ENCODE results near the gene SRGAP1. TPM values are rescaled to one million over a fixed set of nuclear protein-coding genes. Genes with fewer than 3 reads are reported as not detected.
"Not testable (repeated sequence)": the region's sequence is repeated elsewhere in the genome, so short reads cannot be mapped to it uniquely, and the experiment has no call there.

SRGAP1 gene
- total RNA-seq, 8 experiments from 2014 or later: 2.2 to 11.4 (median 8.3) TPM

DNA sequence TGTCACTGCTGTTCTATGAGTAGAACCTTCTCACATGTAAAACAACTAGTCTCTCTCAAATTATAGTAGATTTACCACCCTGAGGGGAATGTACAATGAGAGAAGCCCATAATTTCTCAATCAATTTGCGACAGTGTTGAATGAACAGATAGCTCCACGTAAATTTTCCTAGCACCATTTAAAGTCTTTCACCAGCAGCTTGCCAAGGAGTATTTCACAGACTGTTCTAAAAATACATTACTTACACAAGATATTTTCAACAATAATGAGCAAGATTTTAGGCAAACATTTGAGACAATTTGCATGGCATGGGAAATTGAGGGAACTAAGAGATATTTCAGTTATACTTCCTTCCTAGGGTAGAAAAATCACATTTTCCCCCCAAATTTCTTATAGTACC, 226.0 kb downstream of the SRGAP1 start:
- 67 to 100% (median 83%) methylated on average over 1 to 2 of the region's 2 CpGs; no CpG with 5 or more reads in 2 of the 10 experiments for WGBS, 10 experiments
- in situ Hi-C loops (cut with MboI; ENCODE audit: low pct_unique_long_range_greater_than_20kb in 2 of 9, low sequenced_read_pairs in 9 of 9, unreplicated experiment in 9 of 9): no loop called here
- ATAC-seq (replicated peaks in 6 of 8): no peak
- Histone ChIP-seq H3K27ac (no peak overlapping the region), H3K4me1 (replicated peaks in 1 of 2) (peaks cover 0 to 13% of the 10 kb centered on the region in 2 donors), H3K4me3 (no peak overlapping the region)

DNA sequence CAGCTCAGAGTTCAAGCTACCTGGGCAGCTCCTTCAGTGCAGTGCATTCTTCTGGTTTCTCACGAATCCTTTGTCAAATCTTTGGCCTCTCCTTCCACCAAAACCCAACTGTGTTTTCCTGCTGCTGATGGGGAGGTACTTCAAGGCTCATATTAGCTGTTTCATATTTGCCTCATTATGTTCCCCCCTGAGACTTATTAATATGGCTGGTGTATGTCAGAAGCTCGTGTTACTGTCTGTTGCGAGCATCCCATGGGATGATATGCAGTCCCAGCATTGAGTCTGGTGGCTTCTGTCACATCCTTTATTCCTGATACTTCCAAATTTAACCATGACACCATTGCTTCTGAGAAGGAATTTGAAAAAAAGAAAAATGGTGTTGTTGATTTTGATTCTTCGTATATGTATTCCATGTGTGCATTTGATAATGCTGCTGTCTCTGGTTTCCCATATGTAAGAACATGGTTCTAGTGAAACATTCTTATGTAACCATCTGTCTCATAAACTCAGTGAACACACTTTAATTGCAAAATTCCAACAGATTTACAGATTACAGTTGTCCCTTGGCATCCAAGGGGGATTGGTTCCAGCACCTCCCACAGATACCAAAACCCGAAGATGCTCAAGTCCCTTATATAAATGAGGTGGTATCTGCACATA, 228.5 kb downstream of the SRGAP1 start:
- H3K4me1 ChIP-seq (replicated peaks in 1 of 2): peaks cover 0 to 13% of the 10 kb centered on the region in 2 donors
- in situ Hi-C loops (cut with MboI; ENCODE audit: low pct_unique_long_range_greater_than_20kb in 2 of 9, low sequenced_read_pairs in 9 of 9, unreplicated experiment in 9 of 9): no loop called here
- H3K27ac ChIP-seq: peak overlapping the region in 1 of 2 donors; percentile 45
- H3K4me3 ChIP-seq: no peak overlapping the region
- 37 to 100% (median 88%) methylated on average over 1 to 5 of the region's 5 CpGs for WGBS, 10 experiments
- ATAC-seq (replicated peaks in 6 of 8): no peak

DNA sequence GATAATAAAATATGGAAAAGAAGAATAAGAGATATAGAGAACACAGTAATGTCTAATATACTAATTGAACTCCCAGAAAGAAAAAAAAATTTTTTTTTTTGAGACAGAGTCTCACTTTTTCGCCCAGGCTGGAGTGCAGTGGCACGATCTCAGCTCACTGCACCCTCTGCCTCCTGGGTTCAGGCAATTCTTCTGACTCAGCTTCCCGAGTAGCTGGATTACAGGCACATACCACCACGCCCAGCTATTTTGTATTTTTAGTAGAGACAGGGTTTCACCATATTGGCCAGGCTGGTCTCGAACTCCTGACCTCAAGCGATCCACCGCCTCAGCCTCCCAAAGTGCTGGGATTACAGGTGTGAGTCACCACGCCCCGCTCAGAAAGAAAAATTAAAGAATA, 232.1 kb downstream of the SRGAP1 start:
- in situ Hi-C loops (cut with MboI; ENCODE audit: low pct_unique_long_range_greater_than_20kb in 2 of 9, low sequenced_read_pairs in 9 of 9, unreplicated experiment in 9 of 9); H3K4me3 ChIP-seq; ATAC-seq (replicated peaks in 6 of 8); H3K27ac ChIP-seq: not testable (repeated sequence)
- 83 to 98% (median 93%) methylated on average over 3 to 9 of the region's 9 CpGs for WGBS, 10 experiments
- H3K4me1 ChIP-seq (replicated peaks in 1 of 2): peaks cover 0 to 11% of the 10 kb centered on the region in 2 donors

GRCh38 chr12:64077922-64078321, 233.4 kb downstream of the SRGAP1 start:
- Histone ChIP-seq H3K4me3 (no peak overlapping the region), H3K4me1 (replicated peaks in 1 of 2) (peaks cover 2 to 3% of the 10 kb centered on the region in 2 donors), H3K27ac (no peak overlapping the region)
- peak in 3 of 8 experiments; percentile 76 to 82 (median 77) for ATAC-seq (replicated peaks in 6 of 8)
- in situ Hi-C loops (cut with MboI; ENCODE audit: low pct_unique_long_range_greater_than_20kb in 2 of 9, low sequenced_read_pairs in 9 of 9, unreplicated experiment in 9 of 9): no loop called here

DNA sequence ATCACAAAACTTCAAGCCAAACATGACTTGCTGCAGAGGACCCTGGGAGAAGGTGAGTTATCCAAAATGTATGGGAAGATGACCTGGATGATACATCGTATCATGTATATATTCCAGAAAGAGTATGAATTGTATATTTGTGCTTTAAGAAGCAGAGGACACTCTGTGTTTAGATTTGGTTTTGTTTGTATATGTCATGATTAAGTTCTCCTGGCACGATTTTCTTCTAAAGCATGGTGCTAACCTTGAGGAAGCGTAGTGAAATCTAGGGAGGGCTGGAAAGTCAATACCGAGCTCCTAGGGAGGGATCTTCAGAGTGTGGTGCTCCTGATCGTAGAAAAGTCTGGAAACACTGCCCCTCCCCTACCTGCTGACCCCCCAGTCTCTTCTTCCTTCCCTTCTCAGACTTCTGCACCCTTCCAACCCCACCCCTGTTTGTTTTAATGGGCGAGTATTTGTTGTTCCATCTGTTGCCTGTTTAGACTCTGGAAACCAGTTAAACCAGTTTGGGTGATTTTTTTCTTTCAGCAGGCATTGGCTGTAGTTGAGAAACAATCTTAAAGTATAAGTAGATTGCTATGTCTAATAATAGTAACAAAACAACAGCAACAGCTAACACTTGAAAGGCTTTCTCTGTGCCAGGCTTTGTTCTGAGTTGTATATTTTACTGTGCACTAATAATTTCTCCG, 236.0 kb downstream of the SRGAP1 start:
- Histone ChIP-seq H3K4me3 (no peak overlapping the region), H3K4me1 (replicated peaks in 1 of 2) (peaks cover 0 to 14% of the 10 kb centered on the region in 2 donors), H3K27ac (no peak overlapping the region)
- in situ Hi-C loops (cut with MboI; ENCODE audit: low pct_unique_long_range_greater_than_20kb in 2 of 9, low sequenced_read_pairs in 9 of 9, unreplicated experiment in 9 of 9): no loop called here
- ATAC-seq (replicated peaks in 6 of 8): no peak
- WGBS, 10 experiments: 60 to 95% (median 84%) methylated on average over 1 to 7 of the region's 7 CpGs

DNA sequence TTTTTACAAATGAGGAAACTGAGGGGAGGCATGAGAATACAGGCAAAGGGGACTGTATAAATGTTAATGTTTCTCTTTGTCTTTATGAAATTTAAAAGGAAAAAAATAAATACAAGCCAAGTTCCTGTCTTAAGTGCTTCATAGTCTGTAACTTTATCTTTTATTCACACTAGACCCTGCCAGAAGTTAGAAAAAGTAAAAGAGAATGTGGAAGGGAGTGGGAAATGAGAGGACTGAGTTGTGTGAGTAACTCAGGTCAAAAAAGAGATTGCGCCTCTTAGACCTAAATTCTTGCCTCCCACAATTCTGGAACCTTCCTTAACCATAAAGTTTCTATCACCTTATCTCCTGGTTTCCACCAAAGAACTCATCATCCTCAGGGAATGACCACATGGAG, 236.5 kb downstream of the SRGAP1 start:
- ATAC-seq (replicated peaks in 6 of 8): no peak
- in situ Hi-C loops (cut with MboI; ENCODE audit: low pct_unique_long_range_greater_than_20kb in 2 of 9, low sequenced_read_pairs in 9 of 9, unreplicated experiment in 9 of 9): no loop called here
- WGBS, 10 experiments: 86 to 100% (median 100%) methylated on average over 1 of the region's 1 CpG; no CpG with 5 or more reads in 1 of the 10 experiments

DNA sequence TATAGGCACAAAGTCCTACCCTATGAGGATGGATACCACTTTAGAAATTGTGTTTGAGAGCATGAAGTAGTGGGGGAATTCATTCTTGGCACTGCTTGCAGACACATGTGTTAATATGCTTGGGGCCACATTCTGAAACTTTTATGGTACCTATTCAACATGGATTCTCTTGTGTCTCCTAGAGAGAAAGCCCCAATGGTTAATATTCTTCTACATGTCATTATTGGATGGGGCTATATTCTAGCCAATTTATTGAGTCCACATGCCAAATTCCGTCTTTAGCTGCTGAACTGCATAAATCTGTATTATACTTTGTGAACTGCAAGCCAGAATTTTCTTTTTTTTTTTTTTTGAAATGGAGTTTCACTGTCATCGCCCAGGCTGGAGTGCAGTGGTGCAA, 237.6 kb downstream of the SRGAP1 start:
- 63 to 100% (median 92%) methylated on average over 1 to 2 of the region's 2 CpGs; no CpG with 5 or more reads in 3 of the 10 experiments for WGBS, 10 experiments
- Histone ChIP-seq H3K4me1 (replicated peaks in 1 of 2) (peaks cover 0 to 14% of the 10 kb centered on the region in 2 donors), H3K27ac (no peak overlapping the region), H3K4me3 (no peak overlapping the region)
- no peak for ATAC-seq (replicated peaks in 6 of 8)
- in situ Hi-C loops (cut with MboI; ENCODE audit: low pct_unique_long_range_greater_than_20kb in 2 of 9, low sequenced_read_pairs in 9 of 9, unreplicated experiment in 9 of 9): no loop called here

More for the DNA sequence above, 236.5 kb downstream of the SRGAP1 start:
- Histone ChIP-seq H3K4me3 (no peak overlapping the region), H3K27ac (no peak overlapping the region), H3K4me1 (replicated peaks in 1 of 2) (peaks cover 0 to 14% of the 10 kb centered on the region in 2 donors)

- peak in 6 of 8 experiments; percentile 21 to 84 (median 47) for ATAC-seq (replicated peaks in 6 of 8)
- in situ Hi-C loops (cut with MboI; ENCODE audit: low pct_unique_long_range_greater_than_20kb in 2 of 9, low sequenced_read_pairs in 9 of 9, unreplicated experiment in 9 of 9): no loop called here
- 20 to 89% (median 45%) methylated on average over 1 of the region's 1 CpG; no CpG with 5 or more reads in 5 of the 10 experiments for WGBS, 10 experiments
- no peak overlapping the region for H3K27ac ChIP-seq
- H3K4me3 ChIP-seq: no peak overlapping the region
- H3K4me1 ChIP-seq (replicated peaks in 1 of 2): peaks cover 0 to 14% of the 10 kb centered on the region in 2 donors
Measured at GRCh38 chr12:64082866-64083268, 238.4 kb downstream of the SRGAP1 start.

DNA sequence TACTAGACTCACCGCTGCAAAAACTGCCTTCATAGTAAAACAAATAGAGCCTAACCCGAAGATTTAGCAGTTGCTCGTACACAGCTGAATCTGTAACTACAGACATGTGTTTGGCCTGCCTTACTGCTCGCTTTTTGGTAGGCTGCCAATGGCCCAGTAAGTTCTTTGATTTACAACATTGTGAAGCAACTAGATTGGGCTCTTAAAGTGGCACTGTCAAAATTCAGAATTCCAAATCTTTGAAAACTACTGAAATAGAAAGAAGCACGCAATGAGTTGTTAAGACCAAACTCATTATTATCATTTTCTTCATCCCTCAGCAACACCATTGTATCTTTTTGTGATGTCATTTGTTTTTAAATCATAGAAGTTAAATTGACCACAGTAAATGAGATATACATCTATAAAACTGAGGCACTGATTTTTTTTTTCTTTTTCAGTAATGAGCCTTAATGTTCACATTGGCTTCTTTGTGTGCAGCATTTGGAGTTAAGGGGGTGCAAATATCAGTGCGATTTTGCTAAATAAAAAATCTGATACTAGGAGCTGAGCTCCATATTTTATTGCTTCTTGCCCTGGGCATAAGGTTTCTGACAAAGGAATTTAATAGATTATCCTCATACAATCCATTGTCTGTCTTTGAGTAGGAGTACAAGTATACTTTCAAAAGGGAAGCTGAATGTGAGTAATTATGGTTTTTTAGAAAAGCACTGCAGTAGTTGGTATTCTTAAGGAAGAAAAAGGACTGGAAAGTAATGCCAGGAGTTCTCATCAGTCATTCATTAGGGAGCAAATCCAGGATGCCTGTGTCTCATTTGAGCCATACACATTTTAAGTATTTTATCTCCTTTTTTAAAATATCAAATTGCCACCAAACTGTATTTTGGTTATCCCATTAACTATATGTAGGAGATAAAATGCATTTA, 239.0 kb downstream of the SRGAP1 start:
- ATAC-seq (replicated peaks in 6 of 8): peak in 6 of 8 experiments; percentile 39 to 87 (median 78)
- H3K4me3 ChIP-seq: no peak overlapping the region

GRCh38 chr12:64085154-64085553, 240.7 kb downstream of the SRGAP1 start:
- peaks cover 0 to 16% of the 10 kb centered on the region in 2 donors for H3K4me1 ChIP-seq (replicated peaks in 1 of 2)
- H3K4me3 ChIP-seq: no peak overlapping the region
- 86 to 100% (median 94%) methylated on average over 2 to 4 of the region's 4 CpGs for WGBS, 10 experiments
- in situ Hi-C loops (cut with MboI; ENCODE audit: low pct_unique_long_range_greater_than_20kb in 2 of 9, low sequenced_read_pairs in 9 of 9, unreplicated experiment in 9 of 9): no loop called here
- no peak overlapping the region for H3K27ac ChIP-seq
- ATAC-seq (replicated peaks in 6 of 8): no peak

More for the DNA sequence above, 239.0 kb downstream of the SRGAP1 start:
- 9 to 100% (median 68%) methylated on average over 1 to 6 of the region's 6 CpGs for WGBS, 10 experiments
- in situ Hi-C loops (cut with MboI; ENCODE audit: low pct_unique_long_range_greater_than_20kb in 2 of 9, low sequenced_read_pairs in 9 of 9, unreplicated experiment in 9 of 9): no loop called here
- Histone ChIP-seq H3K27ac (no peak overlapping the region), H3K4me1 (replicated peaks in 1 of 2) (peaks cover 0 to 16% of the 10 kb centered on the region in 2 donors)

- ATAC-seq (replicated peaks in 6 of 8): peak in 3 of 8 experiments; percentile 35 to 53 (median 44)
- 0 to 100% (median 81%) methylated on average over 1 to 4 of the region's 4 CpGs; no CpG with 5 or more reads in 1 of the 10 experiments for WGBS, 10 experiments
- Histone ChIP-seq H3K4me3 (no peak overlapping the region), H3K27ac (no peak overlapping the region), H3K4me1 (replicated peaks in 1 of 2) (peaks cover 2 to 18% of the 10 kb centered on the region in 2 donors)
- in situ Hi-C loops (cut with MboI; ENCODE audit: low pct_unique_long_range_greater_than_20kb in 2 of 9, low sequenced_read_pairs in 9 of 9, unreplicated experiment in 9 of 9): no loop called here
Measured at GRCh38 chr12:64085996-64086395, 241.5 kb downstream of the SRGAP1 start.

GRCh38 chr12:64086946-64087345, 242.4 kb downstream of the SRGAP1 start:
- 0 to 100% (median 94%) methylated on average over 1 to 4 of the region's 4 CpGs for whole genome bisulfite sequencing, 10 experiments
- Histone ChIP-seq H3K4me1 (replicated peaks in 1 of 2) (peaks cover 4 to 22% of the 10 kb centered on the region in 2 donors), H3K4me3 (no peak overlapping the region), H3K27ac (no peak overlapping the region)
- in situ Hi-C loops (cut with MboI; ENCODE audit: low pct_unique_long_range_greater_than_20kb in 2 of 9, low sequenced_read_pairs in 9 of 9, unreplicated experiment in 9 of 9): no loop called here
- ATAC-seq (replicated peaks in 6 of 8): peak in 1 of 8 experiments; percentile 7

GRCh38 chr12:64087761-64088160, 243.3 kb downstream of the SRGAP1 start:
- in situ Hi-C loops (cut with MboI; ENCODE audit: low pct_unique_long_range_greater_than_20kb in 2 of 9, low sequenced_read_pairs in 9 of 9, unreplicated experiment in 9 of 9): no loop called here
- ATAC-seq (replicated peaks in 6 of 8): no peak
- peaks cover 7 to 24% of the 10 kb centered on the region in 2 donors for H3K4me1 ChIP-seq (replicated peaks in 1 of 2)
- H3K27ac ChIP-seq: no peak overlapping the region
- no peak overlapping the region for H3K4me3 ChIP-seq
- 0 to 93% (median 75%) methylated on average over 1 to 2 of the region's 2 CpGs; no CpG with 5 or more reads in 1 of the 10 experiments for WGBS, 10 experiments
